ENCODE measurements around the gene RGCC. TPM values are rescaled to one million over a fixed set of nuclear protein-coding genes. Genes with fewer than 3 reads are reported as not detected.
"Not testable (repeated sequence)": the region's sequence is repeated elsewhere in the genome, so short reads cannot be mapped to it uniquely, and the experiment has no call there.

Gene RGCC
- total RNA-seq, 4 donors from 2014 or later: 4.6 to 65.2 (median 10.8) TPM

GRCh38 chr13:41420146-41420545 is 37.2 kb upstream of the RGCC start:
- Histone ChIP-seq H3K4me1 (no peaks in the 10 kb centered on the region), H3K27ac (no peak overlapping the region), H3K27me3 (no peaks in the 10 kb centered on the region), H3K9me3 (no peaks in the 10 kb centered on the region), H3K4me3 (no peak overlapping the region), H3K36me3 (no peaks in the 10 kb centered on the region)
- TF ChIP-seq POLR2A (IDR thresholded peaks at IDR 0.05) (no peak), CTCF (IDR thresholded peaks at IDR 0.05) (no peak)
- DNase-seq: no peak

DNA sequence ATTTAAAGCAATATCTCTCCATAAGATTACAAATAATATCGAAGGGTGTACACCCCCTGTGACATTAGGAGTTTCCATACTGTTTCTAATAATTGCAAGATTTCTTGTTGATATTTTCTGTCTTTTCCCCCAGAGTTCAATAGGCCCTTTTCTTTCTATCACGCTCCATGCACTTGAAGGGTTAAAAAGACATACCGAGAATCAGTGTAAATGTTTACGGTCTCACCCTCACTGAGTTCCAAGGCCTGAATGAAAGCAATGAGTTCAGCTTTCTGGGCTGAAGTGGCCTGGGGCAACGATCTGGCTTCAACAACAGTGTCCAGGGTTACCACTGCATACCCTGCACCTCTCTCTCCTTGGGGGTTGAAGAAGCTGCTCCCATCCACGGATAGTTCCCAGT is 36.0 kb upstream of the RGCC start:
- not testable (repeated sequence) for H3K36me3 ChIP-seq, H3K27ac ChIP-seq, H3K9me3 ChIP-seq, H3K27me3 ChIP-seq, H3K4me1 ChIP-seq, DNase-seq, H3K4me3 ChIP-seq

DNA sequence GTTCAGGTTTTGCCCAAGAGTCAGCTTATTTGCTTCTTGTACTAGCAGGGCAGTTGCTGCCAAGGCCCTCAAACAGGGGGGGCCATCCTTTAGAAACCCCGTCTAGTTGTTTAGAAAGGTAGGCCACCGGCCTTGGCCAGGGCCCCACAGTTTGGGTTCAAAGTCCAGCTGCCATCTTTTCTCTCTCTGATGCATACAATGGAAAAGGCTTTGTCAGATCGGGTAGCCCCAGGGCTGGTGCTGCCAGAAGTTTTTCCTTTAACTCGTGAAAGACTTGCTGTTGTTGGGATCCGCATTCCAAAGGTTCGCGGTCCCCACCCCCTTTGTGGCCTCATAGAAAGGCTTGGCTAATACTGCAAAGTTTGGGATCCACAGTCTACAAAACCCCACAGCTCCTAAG is 35.4 kb upstream of the RGCC start:
- not testable (repeated sequence) for H3K36me3 ChIP-seq, H3K27ac ChIP-seq, H3K4me3 ChIP-seq, H3K27me3 ChIP-seq, H3K4me1 ChIP-seq, H3K9me3 ChIP-seq, DNase-seq

GRCh38 chr13:41423259-41423658 is 34.1 kb upstream of the RGCC start:
- H3K27ac ChIP-seq, H3K4me3 ChIP-seq, DNase-seq, H3K9me3 ChIP-seq, H3K36me3 ChIP-seq, H3K27me3 ChIP-seq, H3K4me1 ChIP-seq: not testable (repeated sequence)

GRCh38 chr13:41424675-41425074 is 32.7 kb upstream of the RGCC start:
- DNase-seq, H3K4me1 ChIP-seq, H3K27ac ChIP-seq, H3K4me3 ChIP-seq, H3K36me3 ChIP-seq, H3K27me3 ChIP-seq, H3K9me3 ChIP-seq: not testable (repeated sequence)

GRCh38 chr13:41426047-41426446 is 31.3 kb upstream of the RGCC start:
- H3K27ac ChIP-seq: no peak overlapping the region
- TF ChIP-seq POLR2A (IDR thresholded peaks at IDR 0.05) (no peak), CTCF (IDR thresholded peaks at IDR 0.05) (no peak)
- no peaks in the 10 kb centered on the region for H3K4me1 ChIP-seq

GRCh38 chr13:41427666-41428065 is 29.7 kb upstream of the RGCC start:
- no peaks in the 10 kb centered on the region for H3K36me3 ChIP-seq
- H3K9me3 ChIP-seq: no peaks in the 10 kb centered on the region
- H3K27me3 ChIP-seq: no peaks in the 10 kb centered on the region
- H3K4me3 ChIP-seq: no peak overlapping the region
- TF ChIP-seq CTCF (IDR thresholded peaks at IDR 0.05): no peak
- no peak overlapping the region for H3K27ac ChIP-seq
- DNase-seq: no peak
- H3K4me1 ChIP-seq: no peaks in the 10 kb centered on the region

More at GRCh38 chr13:41426047-41426446, 31.3 kb upstream of the RGCC start:
- Histone ChIP-seq H3K4me3 (no peak overlapping the region), H3K27me3 (no peaks in the 10 kb centered on the region), H3K36me3 (no peaks in the 10 kb centered on the region), H3K9me3 (no peaks in the 10 kb centered on the region)
- no peak for DNase-seq

GRCh38 chr13:41428155-41428554 is 29.2 kb upstream of the RGCC start:
- H3K27ac ChIP-seq: no peak overlapping the region
- TF ChIP-seq POLR2A (IDR thresholded peaks at IDR 0.05): no peak
- TF ChIP-seq CTCF (IDR thresholded peaks at IDR 0.05): peak in 1 of 6 experiments; percentile 19
- no peaks in the 10 kb centered on the region for H3K4me1 ChIP-seq
- H3K27me3 ChIP-seq: no peaks in the 10 kb centered on the region
- no peaks in the 10 kb centered on the region for H3K36me3 ChIP-seq
- H3K4me3 ChIP-seq: no peak overlapping the region
- DNase-seq: no peak
- H3K9me3 ChIP-seq: no peaks in the 10 kb centered on the region

DNA sequence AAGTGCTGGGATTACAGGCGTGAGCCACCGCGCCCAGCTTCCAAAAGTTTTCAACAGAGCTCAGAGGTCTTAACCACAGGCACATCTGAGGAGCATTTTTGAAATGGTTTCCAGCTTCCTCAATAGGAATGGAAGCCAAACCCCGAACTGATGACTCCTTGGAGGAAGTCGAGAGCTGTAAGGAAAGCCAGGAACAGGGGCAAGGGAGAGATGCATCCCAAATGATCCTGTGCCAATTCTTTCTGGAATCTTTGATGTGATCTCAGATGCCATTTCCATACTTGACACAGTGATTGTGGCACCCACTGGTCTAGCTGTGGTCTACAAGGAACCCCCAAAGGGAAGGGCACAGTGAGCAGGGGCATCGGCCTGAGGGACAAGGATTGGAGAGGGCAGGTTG is 23.3 kb upstream of the RGCC start:
- H3K27ac ChIP-seq, H3K9me3 ChIP-seq, H3K36me3 ChIP-seq, H3K27me3 ChIP-seq, H3K4me1 ChIP-seq, H3K4me3 ChIP-seq, DNase-seq: not testable (repeated sequence)

Measured in Peyer's patch (tissue), 4 donors.